Peyer's patch (tissue), 4 donors: ENCODE measurements around the gene ITPR1. TPM values are rescaled to one million over a fixed set of nuclear protein-coding genes. Genes with fewer than 3 reads are reported as not detected.

Experiments used
- DNase-seq, 3 donors: peaks; one replicate each; pipeline ENCODE4 v3.0.0-alpha.2; 2017 to 2019
- H3K27ac ChIP-seq, 4 donors: fragments of 200-600 bp; sonication (generic); one replicate each; pipeline ENCODE4 v1.5.1; 2016 to 2019
- H3K27me3 ChIP-seq, 2 donors: fragments of 200-600 bp; sonication (generic); one replicate each; pipeline ENCODE4 v1.5.1; 2019
- H3K36me3 ChIP-seq, 3 donors: fragments of 200-600 bp; sonication (generic); one replicate each; pipeline ENCODE4 v1.5.1; 2016 to 2019
- H3K4me1 ChIP-seq, 4 donors: fragments of 200-600 bp; sonication (generic); one replicate each; pipeline ENCODE4 v1.5.1; 2016 to 2019
- H3K4me3 ChIP-seq, 4 donors: fragments of 200-600 bp; sonication (generic); 1 replicate in 3 of 4; 2 replicates in 1 of 4; pipeline ENCODE4 v1.5.1; 2016 to 2019; ENCODE audit warnings: mild to moderate bottlenecking in 1 of 4
- H3K9me3 ChIP-seq, 4 donors: fragments of 200-600 bp; sonication (generic); one replicate each; pipeline ENCODE4 v1.5.1; 2016 to 2019; ENCODE audit warnings: mild to moderate bottlenecking in 1 of 4
- POLR2A ChIP-seq, 2 donors: fragments of 450-650 bp; IDR thresholded peaks; one replicate each; pipeline ENCODE4 v1.5.1; 2017; ENCODE audit warnings: antibody characterized with exemption in 2 of 2, mild to moderate bottlenecking in 2 of 2, moderate library complexity in 2 of 2
- total RNA-seq, 4 donors: library from RNA; depleted of rRNA; stranded (reverse); fragments of >200 nt; gene quantifications; one replicate each; pipeline ENCODE4 v1.1.0, GENCODE V29; 2016
- TF ChIP-seq, protein P1 (sequence below), 6 experiments: fragments of 450-650 bp in 4 of 6; fragments of 200-600 bp in 2 of 6; sonication (generic) in 1 of 6; IDR thresholded peaks; one replicate each; pipeline ENCODE4 v1.5.1; 2017 to 2019; ENCODE audit warnings: antibody characterized with exemption in 6 of 6, mild to moderate bottlenecking in 3 of 6, moderate library complexity in 1 of 6

The ITPR1 gene
- total RNA-seq, 4 donors from 2014 or later = 13.3 to 142 (median 22.7) TPM

DNA sequence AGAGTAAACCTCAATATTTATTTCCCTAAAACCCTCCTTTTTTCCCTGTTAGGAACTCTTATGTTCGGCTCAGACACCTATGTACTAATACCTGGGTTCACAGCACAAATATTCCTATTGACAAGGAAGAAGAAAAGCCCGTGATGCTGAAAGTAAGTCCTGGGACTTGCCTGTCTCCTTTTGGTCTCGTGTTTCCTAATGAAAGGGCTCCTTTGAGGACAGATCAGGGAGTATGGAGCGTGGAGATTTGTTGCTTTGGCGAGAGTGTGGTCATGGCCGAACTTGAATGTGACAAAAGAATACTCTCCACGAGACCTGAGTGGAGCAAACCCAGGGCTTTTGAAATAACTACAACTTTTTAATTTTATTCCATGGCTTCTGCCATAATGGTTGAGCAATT lies 167.8 kb downstream of the ITPR1 start:
- no peak overlapping the region for H3K4me3 ChIP-seq
- no peaks in the 10 kb centered on the region for H3K9me3 ChIP-seq
- H3K4me1 ChIP-seq = no peaks in the 10 kb centered on the region
- TF ChIP-seq POLR2A (IDR thresholded peaks at IDR 0.05) = no peak
- TF ChIP-seq, protein P1, sequence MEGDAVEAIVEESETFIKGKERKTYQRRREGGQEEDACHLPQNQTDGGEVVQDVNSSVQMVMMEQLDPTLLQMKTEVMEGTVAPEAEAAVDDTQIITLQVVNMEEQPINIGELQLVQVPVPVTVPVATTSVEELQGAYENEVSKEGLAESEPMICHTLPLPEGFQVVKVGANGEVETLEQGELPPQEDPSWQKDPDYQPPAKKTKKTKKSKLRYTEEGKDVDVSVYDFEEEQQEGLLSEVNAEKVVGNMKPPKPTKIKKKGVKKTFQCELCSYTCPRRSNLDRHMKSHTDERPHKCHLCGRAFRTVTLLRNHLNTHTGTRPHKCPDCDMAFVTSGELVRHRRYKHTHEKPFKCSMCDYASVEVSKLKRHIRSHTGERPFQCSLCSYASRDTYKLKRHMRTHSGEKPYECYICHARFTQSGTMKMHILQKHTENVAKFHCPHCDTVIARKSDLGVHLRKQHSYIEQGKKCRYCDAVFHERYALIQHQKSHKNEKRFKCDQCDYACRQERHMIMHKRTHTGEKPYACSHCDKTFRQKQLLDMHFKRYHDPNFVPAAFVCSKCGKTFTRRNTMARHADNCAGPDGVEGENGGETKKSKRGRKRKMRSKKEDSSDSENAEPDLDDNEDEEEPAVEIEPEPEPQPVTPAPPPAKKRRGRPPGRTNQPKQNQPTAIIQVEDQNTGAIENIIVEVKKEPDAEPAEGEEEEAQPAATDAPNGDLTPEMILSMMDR (IDR thresholded peaks at IDR 0.05) = no peak
- H3K27ac ChIP-seq = no peak overlapping the region
- peaks cover 0 to 25% (median 0%) of the 10 kb centered on the region in 3 donors for H3K36me3 ChIP-seq
- DNase-seq = no peak
- H3K27me3 ChIP-seq = no peaks in the 10 kb centered on the region

- H3K36me3 ChIP-seq = peaks cover 0 to 39% (median 0%) of the 10 kb centered on the region in 3 donors
- no peaks in the 10 kb centered on the region for H3K4me1 ChIP-seq
- no peaks in the 10 kb centered on the region for H3K9me3 ChIP-seq
- H3K27ac ChIP-seq = no peak overlapping the region
- H3K27me3 ChIP-seq = no peaks in the 10 kb centered on the region
- H3K4me3 ChIP-seq = no peak overlapping the region
- no peak for DNase-seq
- TF ChIP-seq, protein P1 (IDR thresholded peaks at IDR 0.05) = no peak
- TF ChIP-seq POLR2A (IDR thresholded peaks at IDR 0.05) = no peak
Measured at GRCh38 chr3:4664412-4664811, 171.3 kb downstream of the ITPR1 start.

DNA sequence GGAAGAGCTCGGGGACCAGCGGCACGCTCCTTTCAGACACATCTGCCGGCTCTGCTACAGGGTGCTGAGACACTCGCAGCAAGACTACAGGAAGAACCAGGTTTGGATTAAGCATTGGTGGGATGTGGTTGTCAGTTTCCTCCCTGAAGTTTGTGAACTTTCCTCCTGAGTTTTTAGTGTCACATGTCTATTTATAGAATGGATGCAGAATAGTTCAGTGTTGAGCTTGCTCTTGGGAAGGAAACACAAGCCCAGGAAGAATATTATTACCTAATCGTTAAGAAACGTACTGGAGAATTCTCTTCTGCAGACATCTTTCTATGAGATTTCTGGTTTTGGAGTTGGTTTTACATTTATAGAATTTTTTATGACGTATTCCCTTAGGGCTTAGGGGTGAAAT lies 172.0 kb downstream of the ITPR1 start:
- Histone ChIP-seq H3K27me3 (no peaks in the 10 kb centered on the region), H3K4me3 (no peak overlapping the region), H3K4me1 (no peaks in the 10 kb centered on the region), H3K36me3 (peaks cover 0 to 46% (median 0%) of the 10 kb centered on the region in 3 donors), H3K9me3 (no peaks in the 10 kb centered on the region), H3K27ac (no peak overlapping the region)
- TF ChIP-seq, protein P1 (IDR thresholded peaks at IDR 0.05) = no peak
- TF ChIP-seq POLR2A (IDR thresholded peaks at IDR 0.05) = no peak
- no peak for DNase-seq

DNA sequence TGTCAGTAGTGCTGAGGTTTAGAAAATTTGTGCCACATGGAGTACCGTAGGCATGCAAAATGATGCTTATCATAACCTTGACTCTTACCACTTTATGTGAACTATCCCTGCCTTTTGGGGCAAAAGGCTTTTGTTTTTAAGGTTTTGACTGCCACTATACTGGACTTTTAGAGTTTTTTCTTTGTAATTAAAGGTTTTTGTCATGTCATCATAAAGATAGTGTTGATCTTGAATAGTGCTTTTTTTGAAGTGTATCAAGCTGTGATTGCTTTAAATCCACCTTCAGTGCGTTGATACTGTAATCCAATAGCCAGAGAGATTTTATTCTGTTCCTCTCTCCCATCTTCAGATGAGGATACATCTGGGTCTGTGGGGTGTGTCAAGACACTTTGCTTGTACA lies 172.9 kb downstream of the ITPR1 start:
- Histone ChIP-seq H3K27me3 (no peaks in the 10 kb centered on the region), H3K36me3 (peaks cover 0 to 53% (median 0%) of the 10 kb centered on the region in 3 donors), H3K9me3 (no peaks in the 10 kb centered on the region), H3K4me3 (no peak overlapping the region), H3K27ac (no peak overlapping the region), H3K4me1 (no peaks in the 10 kb centered on the region)
- no peak for TF ChIP-seq POLR2A (IDR thresholded peaks at IDR 0.05)
- TF ChIP-seq, protein P1 (IDR thresholded peaks at IDR 0.05) = no peak
- DNase-seq = no peak

DNA sequence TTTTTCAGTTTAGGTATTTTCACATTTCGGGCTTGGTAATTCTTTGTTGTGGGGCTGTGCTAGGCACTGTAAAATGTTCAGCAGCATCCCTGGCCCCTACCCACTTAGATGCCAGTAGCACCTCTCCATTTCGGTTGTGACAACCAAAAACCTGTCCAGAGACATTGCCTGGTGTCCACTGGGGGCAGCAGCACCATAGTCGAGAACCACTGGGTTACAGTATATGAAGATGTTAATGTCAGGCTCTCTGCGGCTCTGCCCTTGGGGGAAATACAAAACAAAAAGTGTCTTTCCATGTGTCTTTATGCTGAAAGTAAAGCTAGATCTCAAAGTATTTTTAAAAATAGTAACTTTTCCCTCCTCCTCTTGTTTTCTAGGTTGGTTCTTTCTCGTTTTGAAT lies 177.2 kb downstream of the ITPR1 start:
- DNase-seq = no peak
- no peaks in the 10 kb centered on the region for H3K9me3 ChIP-seq
- H3K27ac ChIP-seq = no peak overlapping the region
- TF ChIP-seq POLR2A (IDR thresholded peaks at IDR 0.05) = no peak
- TF ChIP-seq, protein P1 (IDR thresholded peaks at IDR 0.05) = no peak
- no peak overlapping the region for H3K4me3 ChIP-seq
- no peaks in the 10 kb centered on the region for H3K27me3 ChIP-seq
- H3K36me3 ChIP-seq = peaks cover 0 to 45% (median 0%) of the 10 kb centered on the region in 3 donors
- H3K4me1 ChIP-seq = no peaks in the 10 kb centered on the region

DNA sequence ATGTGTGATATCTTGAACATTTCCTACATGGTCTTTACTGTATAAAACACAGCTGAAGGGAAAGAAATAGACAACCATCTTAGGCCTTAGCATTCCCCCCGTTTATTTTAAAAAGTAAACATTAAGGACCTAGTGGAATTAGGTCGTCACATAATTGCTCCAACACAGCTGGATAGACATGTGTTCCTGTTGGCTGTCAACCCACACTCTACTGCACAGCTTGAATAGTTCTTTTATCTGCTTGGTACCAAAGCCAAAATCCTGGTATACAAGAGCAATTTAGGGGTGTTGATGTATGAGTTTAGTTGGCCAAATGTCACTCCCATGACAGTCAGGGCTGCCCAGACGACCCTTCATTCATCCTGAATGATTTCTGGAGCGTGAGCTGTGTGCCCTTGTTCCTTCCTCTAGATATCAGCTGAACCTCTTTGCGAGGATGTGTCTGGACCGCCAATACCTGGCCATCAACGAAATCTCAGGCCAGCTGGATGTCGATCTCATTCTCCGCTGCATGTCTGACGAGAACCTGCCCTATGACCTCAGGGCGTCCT lies 179.7 kb downstream of the ITPR1 start:
- H3K4me1 ChIP-seq = no peaks in the 10 kb centered on the region
- peaks cover 0 to 33% (median 0%) of the 10 kb centered on the region in 3 donors for H3K36me3 ChIP-seq
- no peaks in the 10 kb centered on the region for H3K27me3 ChIP-seq
- H3K9me3 ChIP-seq = no peaks in the 10 kb centered on the region
- H3K27ac ChIP-seq = no peak overlapping the region
- H3K4me3 ChIP-seq = no peak overlapping the region
- no peak for TF ChIP-seq POLR2A (IDR thresholded peaks at IDR 0.05)
- TF ChIP-seq, protein P1 (IDR thresholded peaks at IDR 0.05) = no peak
- no peak for DNase-seq
